IMR-90 (cell line): ENCODE measurements around the gene NCAPG2. TPM values are rescaled to one million over a fixed set of nuclear protein-coding genes. Genes with fewer than 3 reads are reported as not detected.
"Not testable (repeated sequence)": the region's sequence is repeated elsewhere in the genome, so short reads cannot be mapped to it uniquely, and the experiment has no call there.

Experiments used
- ATAC-seq: fragments of 200-7000 bp; cut with Tn5 transposase; 2 replicates; pipeline ENCODE4 v1.9.1; 2020; ENCODE audit warnings: low read depth, mild to moderate bottlenecking, moderate library complexity
- BruUV-seq: library from RNA; stranded (reverse); fragments of 400-500 nt; replicated peaks from 2 replicates; lab custom pipeline; 2021; lab: Mats Ljungman, UMichigan
- CTCF ChIA-PET: fragments of 300-600 bp; formaldehyde crosslinking; extraction: SDS; loops from one replicate; lab custom pipeline; 2021; ENCODE audit warnings: antibody characterized with exemption; lab: Yijun Ruan, JAX
- POLR2A ChIA-PET: fragments of 300-600 bp; sonication (Branson Sonifier 250); formaldehyde crosslinking; loops from one replicate; lab custom pipeline; 2022; ENCODE audit warnings: antibody characterized with exemption; ENCODE audit not compliant: unreplicated experiment; lab: Charles Lee
- DNase-seq: peaks from one replicate; pipeline ENCODE4 v3.0.0; 2013
- H2AFZ ChIP-seq: replicated peaks from 2 replicates; pipeline ENCODE3; 2013; ENCODE audit warnings: low read length, mild to moderate bottlenecking; ENCODE audit not compliant: poor library complexity
- H2AK5ac ChIP-seq: 2 replicates; pipeline ENCODE4 v1.6.1; 2013; ENCODE audit warnings: low read depth, low read length, inconsistent platforms
- H2AK9ac ChIP-seq: replicated peaks from 2 replicates; pipeline ENCODE3; 2013; ENCODE audit warnings: mild to moderate bottlenecking, low read depth, low read length, moderate library complexity; ENCODE audit not compliant: poor library complexity
- H2BK120ac ChIP-seq: 2 replicates; pipeline ENCODE4 v1.6.1; 2013; ENCODE audit warnings: low read depth, low read length, inconsistent platforms
- H2BK15ac ChIP-seq: 3 replicates; pipeline ENCODE4 v1.6.1; 2013; ENCODE audit warnings: low read depth, low read length, inconsistent platforms
- H2BK20ac ChIP-seq: 2 replicates; pipeline ENCODE4 v1.6.1; 2013; ENCODE audit warnings: low read depth, mild to moderate bottlenecking, inconsistent platforms, low read length, moderate library complexity
- H2BK5ac ChIP-seq: 2 replicates; pipeline ENCODE4 v1.6.1; 2013; ENCODE audit warnings: mild to moderate bottlenecking, low read depth, low read length, inconsistent platforms; ENCODE audit not compliant: poor library complexity, severe bottlenecking
- H3K14ac ChIP-seq: replicated peaks from 2 replicates; pipeline ENCODE4 v1.6.1; 2013; ENCODE audit warnings: low read depth, low read length, inconsistent platforms
- H3K18ac ChIP-seq: 2 replicates; pipeline ENCODE4 v1.6.1; 2013; ENCODE audit warnings: low read depth, low read length, control low read depth
- H3K23ac ChIP-seq: 2 replicates; pipeline ENCODE4 v1.6.1; 2013; ENCODE audit warnings: low read depth, low read length, inconsistent platforms
- H3K27ac ChIP-seq: 2 replicates; pipeline ENCODE4 v1.5.1; 2013; ENCODE audit warnings: mild to moderate bottlenecking, control low read depth, low read length; ENCODE audit not compliant: insufficient read depth
- H3K27me3 ChIP-seq: 2 replicates; pipeline ENCODE4 v1.6.1; 2013; ENCODE audit warnings: low read length; ENCODE audit not compliant: control insufficient read depth, insufficient read depth
- H3K36me3 ChIP-seq: 2 replicates; pipeline ENCODE4 v1.6.1; 2013; ENCODE audit warnings: low read length, mixed read lengths; ENCODE audit not compliant: control insufficient read depth, insufficient read depth
- H3K4ac ChIP-seq: 2 replicates; pipeline ENCODE4 v1.6.1; 2013; ENCODE audit warnings: low read depth, low read length, inconsistent platforms
- H3K4me1 ChIP-seq: 2 replicates; pipeline ENCODE4 v1.6.1; 2013; ENCODE audit warnings: low read length, mixed read lengths; ENCODE audit not compliant: control insufficient read depth, insufficient read depth
- H3K4me2 ChIP-seq: 2 replicates; pipeline ENCODE4 v1.6.1; 2013; ENCODE audit warnings: low read depth, mild to moderate bottlenecking, control low read depth, low read length, moderate library complexity
- H3K4me3 ChIP-seq: 2 replicates; pipeline ENCODE4 v1.5.1; 2013; ENCODE audit warnings: low read depth, mild to moderate bottlenecking, control low read depth, low read length, moderate library complexity; ENCODE audit not compliant: insufficient read depth
- H3K56ac ChIP-seq: 2 replicates; pipeline ENCODE4 v1.6.1; 2013; ENCODE audit warnings: low read length, inconsistent platforms; ENCODE audit not compliant: insufficient read depth; ENCODE audit errors: extremely low read depth
- H3K79me1 ChIP-seq, 2 experiments: 2 replicates each; pipeline ENCODE4 v1.6.1; 2013; ENCODE audit warnings: low read length in 2 of 2, inconsistent platforms in 1 of 2, low read depth in 1 of 2
- H3K9ac ChIP-seq: 2 replicates; pipeline ENCODE4 v1.6.1; 2013; ENCODE audit warnings: low read depth, low read length, control low read depth
- H3K9me1 ChIP-seq: 2 replicates; pipeline ENCODE4 v1.6.1; 2013; ENCODE audit warnings: low read length, inconsistent platforms; ENCODE audit not compliant: insufficient read depth
- H3K9me3 ChIP-seq: 2 replicates; pipeline ENCODE4 v1.6.1; 2013; ENCODE audit warnings: low read length; ENCODE audit not compliant: control insufficient read depth, insufficient read depth
- H4K20me1 ChIP-seq: 2 replicates; pipeline ENCODE4 v1.6.1; 2013; ENCODE audit warnings: low read length, inconsistent platforms; ENCODE audit not compliant: insufficient read depth
- H4K5ac ChIP-seq: 2 replicates; pipeline ENCODE4 v1.6.1; 2013; ENCODE audit warnings: mild to moderate bottlenecking, low read depth, low read length, control low read depth
- H4K8ac ChIP-seq, 2 experiments: 2 replicates each; pipeline ENCODE4 v1.6.1; 2013; ENCODE audit warnings: low read depth in 2 of 2, low read length in 2 of 2, control low read depth in 1 of 2, inconsistent platforms in 1 of 2
- H4K91ac ChIP-seq: 2 replicates; pipeline ENCODE4 v1.6.1; 2013; ENCODE audit warnings: low read depth, low read length, inconsistent platforms; ENCODE audit not compliant: insufficient read depth
- WGBS, 2 experiments: methylation state at CpG; one replicate each; pipeline versions ENCODE4 v1.1.5 to v1.1.7; 2013; ENCODE audit warnings: missing lambda C conversion rate in 2 of 2; ENCODE audit not compliant: insufficient read length in 1 of 2; ENCODE audit errors: extremely low coverage in 2 of 2; 5-methylcytosine and 5-hydroxymethylcytosine counted together
- dilution Hi-C: fragments of 300-500 bp; cut with HindIII; formaldehyde crosslinking; loops from one replicate; pipeline ENCODE4 v1.14.3; 2018; ENCODE audit warnings: low sequenced_read_pairs; ENCODE audit not compliant: unreplicated experiment
- in situ Hi-C: fragments of 300-500 bp; cut with MboI; formaldehyde crosslinking; loops from 3 replicates; pipeline ENCODE4 v1.14.3; 2019; ENCODE audit warnings: low sequenced_read_pairs, inconsistent platforms, mixed read lengths
- intact Hi-C: fragments of 100-400 bp; cut with micrococcal nuclease; formaldehyde crosslinking; loops from 2 replicates; pipeline ENCODE4 v1.10.0; 2022
- polyA plus RNA-seq, 3 experiments: library from polyadenylated mRNA; depleted of rRNA; stranded (reverse); fragments of >200 nt; gene quantifications; 2 replicates each; pipeline ENCODE4 v1.2.3, GENCODE V29; 2012; ENCODE audit warnings: low replicate concordance in 1 of 3
- total RNA-seq: library from RNA; depleted of rRNA; stranded (reverse); fragments of >200 nt; gene quantifications from 2 replicates; pipeline ENCODE4 v1.2.3, GENCODE V29; 2012

The NCAPG2 gene
- total and polyA plus RNA-seq, 2 of the 4 experiments (the other 2 are of a cell fraction), result 25.6 to 25.8 TPM

- intact Hi-C loops, H3K79me1 ChIP-seq, H2BK15ac ChIP-seq, H2BK5ac ChIP-seq, H3K23ac ChIP-seq, dilution Hi-C loops, H4K91ac ChIP-seq, H4K5ac ChIP-seq, BruUV-seq, H3K9ac ChIP-seq, in situ Hi-C loops, H3K56ac ChIP-seq, H2AK5ac ChIP-seq, DNase-seq, H3K18ac ChIP-seq, H3K27me3 ChIP-seq, H2BK120ac ChIP-seq, ATAC-seq, H3K4me1 ChIP-seq, H3K27ac ChIP-seq, H4K8ac ChIP-seq, POLR2A ChIA-PET, H3K9me3 ChIP-seq, H3K36me3 ChIP-seq, H3K14ac ChIP-seq, H3K4me3 ChIP-seq, H2BK20ac ChIP-seq, H2AFZ ChIP-seq, H3K4ac ChIP-seq, H3K9me1 ChIP-seq, H3K4me2 ChIP-seq, CTCF ChIA-PET, H2AK9ac ChIP-seq, H4K20me1 ChIP-seq: not testable (repeated sequence)
- no CpG with 5 or more reads among the region's 8 CpGs for WGBS, 2 experiments
These were observed 78.3 kb downstream of the NCAPG2 start for GRCh38 chr7:158626289-158626688.
